Astrocyte of the hippocampus (primary cell): ENCODE measurements around the gene ZNF423.
"Not testable (repeated sequence)": the region's sequence is repeated elsewhere in the genome, so short reads cannot be mapped to it uniquely, and the experiment has no call there.

Experiments used
- DNase-seq: peaks from one replicate; pipeline ENCODE4 v3.0.0; 2011; ENCODE audit warnings: low read depth, low spot score

Gene ZNF423

DNA sequence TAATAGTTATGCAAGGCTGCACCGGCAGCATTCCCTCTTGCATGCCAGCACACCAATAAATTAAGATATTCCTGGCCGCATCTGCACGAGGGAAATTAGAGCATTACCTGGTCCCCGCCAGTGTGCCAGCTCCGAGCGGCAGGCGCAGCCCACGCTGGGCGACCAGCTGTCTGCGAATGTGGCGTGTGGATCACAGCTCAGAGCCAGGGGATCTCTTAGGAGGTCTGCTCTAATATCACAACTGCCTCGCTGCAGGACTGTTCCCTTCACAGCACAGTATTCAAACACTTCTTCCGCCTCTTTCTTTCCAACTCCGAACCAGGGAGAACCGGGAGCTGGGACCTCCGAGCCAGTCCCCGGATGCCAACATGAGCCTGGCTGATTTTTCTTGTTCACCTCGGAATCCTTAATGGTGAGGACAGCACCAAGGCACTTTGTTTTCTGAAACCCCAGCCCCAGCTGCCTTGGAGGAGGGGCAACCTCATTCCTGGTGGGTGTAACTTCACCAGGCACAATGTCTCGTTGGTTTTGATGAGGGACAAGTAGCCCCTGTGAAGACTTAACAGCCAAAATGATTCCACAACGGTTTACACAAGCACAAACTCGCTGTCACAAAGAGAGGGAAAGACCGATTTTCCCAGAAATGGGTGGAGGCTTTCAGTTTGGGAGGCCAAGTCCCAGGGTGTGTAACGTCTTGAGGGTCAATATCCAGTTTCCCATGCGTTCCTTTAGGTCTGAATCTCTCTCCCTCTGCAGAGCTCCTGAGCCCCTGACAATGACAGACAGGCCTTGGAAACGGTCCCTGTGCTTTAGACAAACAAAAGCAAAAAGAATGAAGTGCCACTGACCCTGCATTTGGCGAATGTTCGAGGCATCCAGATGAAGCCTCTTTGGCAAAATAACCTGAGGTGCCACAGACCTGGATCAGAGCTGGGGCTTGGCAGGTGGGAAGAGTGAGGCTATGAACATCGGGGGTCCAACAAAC, 269.2 kb downstream of the ZNF423 start:
- no peak for DNase-seq

DNA sequence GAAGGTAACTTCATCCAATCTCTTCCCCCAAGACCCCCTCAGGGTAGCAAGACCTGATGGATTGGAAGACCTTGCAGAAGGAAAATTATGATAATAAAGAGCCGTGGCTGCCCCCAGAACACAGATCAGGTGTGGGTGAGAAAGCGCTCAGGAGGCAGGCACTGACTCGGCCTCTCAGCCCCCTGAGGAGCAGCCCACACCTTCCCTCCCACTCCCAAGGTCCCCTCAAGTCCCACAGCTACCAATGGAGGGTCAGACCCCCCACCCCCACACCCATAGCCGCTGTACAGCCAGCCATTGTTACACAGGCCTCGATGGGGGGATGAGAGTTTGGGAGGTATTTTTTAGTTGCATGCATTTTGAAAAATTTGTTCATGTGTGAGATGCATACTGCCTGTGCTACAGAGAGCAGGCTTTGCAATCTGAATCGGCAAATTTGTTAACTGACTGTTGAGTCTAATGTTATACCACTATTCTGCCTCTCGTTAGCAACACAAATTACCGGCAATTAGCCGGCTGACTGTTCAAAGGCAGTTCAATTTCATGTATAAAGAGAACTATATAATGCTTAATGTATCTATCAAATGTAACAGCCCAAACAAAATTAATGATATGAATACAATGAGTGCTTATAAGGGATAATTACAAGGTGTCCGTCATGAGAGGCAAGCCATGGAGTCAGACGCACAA, 270.6 kb downstream of the ZNF423 start:
- no peak for DNase-seq

DNA sequence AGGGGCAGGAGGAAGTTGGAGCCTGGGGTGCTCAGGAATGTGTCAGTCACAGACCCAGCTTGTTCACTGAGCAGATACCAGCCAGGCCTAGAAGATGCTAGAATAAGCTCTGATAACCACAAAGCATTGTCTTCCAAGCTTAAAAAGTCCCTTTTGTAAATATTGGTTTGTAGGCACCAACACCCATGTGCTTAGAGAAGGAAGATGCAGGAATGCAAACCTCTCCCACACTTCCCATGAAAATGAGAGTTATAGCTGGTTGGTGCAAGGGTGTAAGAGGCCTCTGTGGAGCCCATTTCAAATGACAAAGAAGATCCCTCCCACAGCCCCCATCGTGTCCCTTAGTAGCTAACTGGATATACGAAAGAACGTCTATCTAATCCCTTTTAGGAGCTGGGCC, 272.0 kb downstream of the ZNF423 start:
- DNase-seq, result no peak

DNA sequence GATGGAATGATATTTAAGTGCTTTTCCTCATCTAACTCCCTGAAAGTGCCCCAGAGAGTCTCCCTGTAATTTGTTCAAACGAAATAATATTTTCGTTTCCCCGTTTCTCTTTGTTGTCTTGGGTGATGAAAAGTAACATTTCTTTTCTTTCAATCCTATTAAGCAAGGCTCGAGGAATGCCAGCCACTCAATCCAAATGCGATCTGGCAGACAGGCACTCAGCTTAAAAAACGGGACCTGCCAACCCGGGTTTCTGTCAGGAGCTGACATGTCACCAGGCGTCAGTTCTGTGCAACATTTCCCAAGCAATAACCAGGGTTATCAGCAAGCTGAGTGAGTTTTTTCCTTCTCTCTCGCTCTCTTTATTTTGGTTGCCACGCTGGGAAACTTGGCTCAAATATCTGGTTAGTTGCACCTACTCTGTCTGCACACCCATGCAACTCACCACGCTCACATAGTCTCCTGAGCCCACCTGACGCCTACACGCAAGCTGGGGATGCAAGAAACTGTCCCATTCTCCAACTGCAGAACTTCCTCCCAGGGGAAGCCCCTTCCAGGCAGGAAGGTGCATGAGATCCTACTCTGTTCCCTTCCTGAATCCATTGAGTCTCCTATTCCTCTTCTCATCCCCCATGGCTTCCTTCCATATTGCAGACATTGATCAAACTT, 274.1 kb downstream of the ZNF423 start:
- DNase-seq, result peak; percentile 34

DNA sequence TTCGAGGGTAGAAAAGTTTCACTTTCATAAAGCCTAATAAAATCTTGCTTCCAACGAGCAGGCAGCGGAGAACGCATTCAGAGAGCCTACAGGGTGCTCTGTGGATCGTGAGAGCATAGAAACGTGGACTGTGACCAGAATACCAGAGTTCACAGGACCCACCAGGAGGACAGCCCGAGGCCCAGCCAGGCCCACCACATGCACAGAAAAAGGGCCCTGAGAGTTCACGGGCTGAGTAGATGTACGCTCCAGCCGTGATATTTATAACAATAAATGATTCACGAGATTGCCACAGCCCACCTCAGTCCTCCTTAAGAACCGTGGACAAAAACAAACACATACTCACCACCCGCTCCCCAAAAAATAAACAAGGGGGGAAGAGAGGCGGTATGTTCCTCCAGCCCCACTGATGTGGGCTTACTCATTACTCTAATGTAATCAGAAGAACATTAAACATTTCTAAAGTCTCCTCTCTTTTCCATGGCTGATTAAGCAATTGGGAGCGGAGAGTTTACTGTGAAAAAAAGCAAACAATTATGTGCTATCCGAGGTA, 275.1 kb downstream of the ZNF423 start:
- DNase-seq, result peak; percentile 38

DNA sequence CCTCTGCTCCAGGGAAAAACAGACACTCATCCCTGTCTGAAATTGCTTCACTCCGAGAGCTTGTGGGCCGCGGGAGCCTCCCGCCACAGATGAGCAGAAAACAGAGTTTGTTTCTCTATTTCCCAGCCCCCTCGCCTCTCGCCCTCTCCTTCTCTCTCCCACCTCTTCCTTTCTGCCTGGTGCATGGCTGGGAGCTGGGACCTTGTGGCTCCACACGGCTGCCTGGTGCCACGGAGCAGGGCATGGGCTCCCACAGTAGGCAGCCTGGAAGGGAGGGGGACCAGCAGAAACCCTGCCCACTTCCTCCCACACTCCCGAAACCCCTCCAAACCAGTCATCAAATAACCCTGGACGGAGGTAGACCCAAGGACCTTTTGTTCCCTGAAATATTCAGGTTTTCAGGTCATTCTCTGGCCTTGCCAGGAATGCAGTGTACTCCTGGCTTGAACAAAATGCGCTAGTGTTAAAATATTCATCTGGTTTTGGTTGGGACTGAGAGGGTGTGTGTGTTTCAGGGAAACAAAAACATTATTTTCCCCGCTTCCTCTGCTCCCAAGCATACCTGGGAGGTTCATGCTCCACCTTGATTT, 277.4 kb downstream of the ZNF423 start:
- peak; percentile 28 for DNase-seq

DNA sequence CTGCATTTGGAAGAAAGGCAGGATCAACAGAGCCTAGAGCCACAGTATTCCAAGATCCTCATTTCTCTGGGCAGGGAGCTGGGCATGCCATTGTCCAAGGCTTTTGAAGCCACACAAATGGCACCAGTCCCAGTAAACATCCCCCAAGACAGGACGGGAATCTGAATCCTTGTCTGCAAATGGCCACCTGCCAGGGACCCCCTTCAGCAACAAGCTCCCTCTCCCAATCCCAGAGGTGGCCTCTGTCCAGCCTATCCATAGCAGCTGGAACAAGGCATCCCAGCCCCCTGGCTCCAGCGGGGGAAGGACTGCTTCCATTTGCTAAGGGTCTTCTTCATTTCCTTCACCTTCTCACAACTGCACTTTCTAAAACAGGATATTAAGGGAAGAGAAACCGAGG, 277.9 kb downstream of the ZNF423 start:
- no peak for DNase-seq

DNA sequence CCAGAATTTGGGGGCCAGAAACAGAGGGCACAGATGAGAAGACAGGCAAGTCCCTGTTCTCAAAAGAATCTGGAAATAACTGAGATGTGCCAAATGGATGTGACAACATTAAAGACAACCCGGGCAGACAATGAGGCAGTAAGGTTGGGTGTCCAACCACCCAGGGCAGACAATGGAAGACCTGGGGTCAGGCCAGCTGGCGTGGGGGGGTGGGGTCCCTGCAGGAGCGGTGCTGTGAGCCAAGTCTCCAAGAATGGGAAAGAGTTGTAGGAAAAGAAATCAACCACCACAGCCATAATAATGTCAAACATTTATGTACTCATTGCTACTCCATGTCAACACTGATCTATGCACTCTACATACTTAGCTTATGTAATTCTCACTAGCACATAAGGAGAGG, 279.0 kb downstream of the ZNF423 start:
- DNase-seq, result no peak

DNA sequence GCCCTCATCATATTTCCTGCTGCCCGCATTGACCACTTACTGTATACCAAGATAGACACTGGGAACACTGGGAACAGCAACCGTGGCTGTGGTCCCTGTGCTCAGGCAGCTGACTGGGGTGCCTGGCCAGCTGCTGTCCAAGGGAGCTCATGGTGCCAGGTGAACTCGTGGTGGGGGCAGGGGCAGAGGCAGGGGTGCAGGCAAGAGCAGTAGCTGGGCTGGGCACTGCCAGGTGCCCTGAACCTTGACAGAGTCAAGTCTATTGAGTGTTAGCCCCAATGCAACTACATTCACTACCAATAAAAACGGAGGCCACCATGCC, 279.8 kb downstream of the ZNF423 start:
- DNase-seq, result no peak

DNA sequence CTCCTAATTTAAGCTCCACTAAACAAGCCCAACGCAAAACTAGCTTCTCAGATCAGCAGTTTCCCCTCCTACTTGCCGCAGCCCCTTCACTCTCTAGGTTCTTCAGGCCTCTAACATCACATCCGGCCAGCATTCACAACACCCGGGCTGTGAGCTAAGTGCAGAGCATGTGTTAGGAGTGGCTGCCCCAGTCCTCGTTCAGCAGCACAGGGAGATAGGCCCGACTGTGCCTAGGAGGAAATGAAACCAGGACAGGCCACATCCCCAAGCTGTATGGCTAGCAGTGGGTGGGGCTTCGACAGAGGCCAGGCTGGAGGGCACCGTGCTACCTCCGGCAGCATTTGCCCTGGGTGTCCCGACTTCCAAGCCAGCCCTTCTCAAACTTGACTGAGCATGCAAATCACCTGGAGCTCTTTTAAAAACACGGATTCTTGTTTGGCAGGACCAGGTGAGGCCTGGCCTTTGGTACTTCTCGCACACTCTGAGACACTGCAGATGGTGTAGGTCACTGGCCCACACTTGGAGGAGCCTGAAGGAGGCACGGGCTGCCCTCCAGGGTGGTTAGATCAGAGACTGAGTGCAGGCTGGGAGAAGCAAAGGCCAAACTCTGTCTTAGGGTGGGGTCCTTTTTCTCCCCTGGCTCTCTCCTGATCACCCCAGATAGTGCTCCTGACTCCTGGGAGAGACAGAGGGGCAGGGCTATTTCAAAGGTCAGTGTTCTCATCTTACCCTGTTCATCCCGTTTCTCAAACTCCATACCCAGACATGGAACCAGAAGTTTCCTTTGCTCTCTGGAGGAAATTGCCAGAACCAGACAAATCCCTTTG, 280.4 kb downstream of the ZNF423 start:
- DNase-seq, result no peak

DNA sequence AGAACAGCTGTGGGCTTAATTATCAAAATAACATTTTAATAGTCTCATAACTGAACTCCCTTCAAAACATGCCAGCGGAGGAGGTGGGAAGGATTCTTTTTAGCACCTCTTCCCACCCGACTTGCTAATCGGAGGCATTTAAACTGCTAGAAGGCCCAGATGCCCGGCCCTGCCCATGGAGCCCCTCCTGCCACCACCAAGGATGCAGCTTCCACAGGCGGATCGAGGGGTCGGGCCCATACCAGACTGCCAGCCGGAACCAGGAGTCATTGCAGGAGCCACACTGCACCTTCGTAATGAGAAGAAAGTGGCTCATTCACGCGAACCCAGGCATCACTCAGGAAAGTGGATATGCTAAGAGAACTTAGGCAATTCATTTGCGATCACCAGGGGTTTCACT, 281.1 kb downstream of the ZNF423 start:
- no peak for DNase-seq

DNA sequence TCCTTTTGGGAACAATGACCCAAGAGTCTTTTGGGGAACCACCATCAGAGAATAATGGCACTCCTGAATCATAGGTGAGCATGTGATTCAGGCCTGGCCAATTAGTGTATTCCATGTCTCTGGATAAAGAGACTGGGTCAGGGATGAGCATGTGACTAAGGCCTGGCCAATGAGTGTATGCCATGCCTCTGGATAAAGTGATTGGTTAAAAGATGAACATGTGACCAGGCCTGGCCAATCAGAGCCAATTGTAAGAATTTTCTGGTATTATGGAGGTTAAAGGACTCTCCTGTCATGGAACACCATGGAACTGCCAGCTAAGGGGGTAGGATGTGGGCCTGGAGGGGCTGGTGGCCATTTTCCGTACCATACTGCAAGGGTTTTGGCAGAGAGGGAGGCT, 288.0 kb downstream of the ZNF423 start:
- DNase-seq, result no peak

DNA sequence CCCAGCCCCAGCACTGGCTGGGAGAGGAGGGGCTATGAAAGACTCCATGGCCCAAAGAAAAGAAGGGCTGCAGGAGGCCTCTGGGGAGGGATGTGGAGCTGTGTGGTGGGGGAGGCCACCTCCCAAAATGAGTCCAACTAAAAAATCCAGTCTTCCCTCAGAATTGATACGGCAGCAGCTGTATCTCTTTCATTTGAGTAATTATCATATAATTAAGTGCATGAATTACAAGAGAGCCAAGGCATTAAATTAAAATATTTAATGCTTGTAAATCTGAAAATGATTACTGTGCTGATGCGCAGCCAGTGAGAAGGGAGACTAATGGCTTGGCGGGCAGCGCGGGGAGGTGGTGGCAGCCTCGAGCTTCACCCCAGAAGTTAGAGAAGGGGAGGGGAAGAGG, 289.5 kb downstream of the ZNF423 start:
- no peak for DNase-seq

DNA sequence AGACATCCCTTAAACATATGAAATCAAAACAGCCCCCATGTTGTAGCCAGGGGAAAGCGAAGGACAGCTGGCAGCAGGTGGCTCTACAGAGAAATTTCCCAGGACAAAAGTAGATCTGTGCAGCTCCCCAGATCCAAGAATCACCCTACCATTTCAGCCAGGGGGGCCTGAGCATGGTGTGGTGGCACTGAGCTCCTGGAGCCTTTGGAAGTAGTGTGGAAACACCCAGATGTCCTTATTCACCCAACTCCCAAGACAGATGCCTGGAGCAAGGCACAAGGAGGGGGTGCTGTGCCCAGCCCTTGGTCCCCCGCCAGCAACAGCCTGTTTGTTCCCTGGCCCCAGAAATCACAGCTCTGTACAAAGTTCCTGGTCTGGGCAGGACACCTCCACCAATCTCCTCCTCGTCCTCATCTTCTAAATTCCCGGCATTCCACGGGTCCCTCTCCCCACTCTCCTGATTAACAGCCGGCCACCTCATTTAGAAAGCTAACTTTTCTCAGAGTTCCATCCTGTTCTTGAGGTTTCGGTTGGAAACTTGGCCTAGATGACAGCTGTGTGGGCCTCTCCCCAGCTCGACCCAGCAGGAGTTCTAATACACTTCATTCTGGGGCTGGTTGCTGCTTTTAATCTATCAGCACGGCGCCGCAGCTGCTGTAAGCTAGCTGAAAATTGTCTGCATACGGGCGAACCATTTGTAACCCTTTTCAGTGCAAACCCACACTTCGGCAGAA, 291.2 kb downstream of the ZNF423 start:
- DNase-seq, result peak; percentile 27

DNA sequence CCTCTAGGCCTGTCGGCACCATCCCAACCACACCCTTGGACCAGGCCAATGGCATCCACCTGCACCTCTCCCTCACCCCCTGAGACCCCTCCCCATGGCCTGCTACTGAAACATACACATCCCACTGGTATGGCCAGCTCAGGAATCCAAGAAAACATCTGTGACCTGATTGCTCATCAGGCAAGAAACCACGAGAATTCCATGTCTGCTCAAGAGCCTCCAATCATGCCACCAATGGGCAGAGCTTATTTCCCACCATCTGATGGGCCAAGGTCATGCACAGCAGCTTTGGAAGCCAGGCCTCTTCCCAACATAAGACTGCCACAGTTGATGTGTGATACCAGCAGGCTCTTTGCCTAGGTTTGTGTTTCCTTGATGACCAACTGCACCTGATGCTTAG, 292.2 kb downstream of the ZNF423 start:
- peak; percentile 58 for DNase-seq

DNA sequence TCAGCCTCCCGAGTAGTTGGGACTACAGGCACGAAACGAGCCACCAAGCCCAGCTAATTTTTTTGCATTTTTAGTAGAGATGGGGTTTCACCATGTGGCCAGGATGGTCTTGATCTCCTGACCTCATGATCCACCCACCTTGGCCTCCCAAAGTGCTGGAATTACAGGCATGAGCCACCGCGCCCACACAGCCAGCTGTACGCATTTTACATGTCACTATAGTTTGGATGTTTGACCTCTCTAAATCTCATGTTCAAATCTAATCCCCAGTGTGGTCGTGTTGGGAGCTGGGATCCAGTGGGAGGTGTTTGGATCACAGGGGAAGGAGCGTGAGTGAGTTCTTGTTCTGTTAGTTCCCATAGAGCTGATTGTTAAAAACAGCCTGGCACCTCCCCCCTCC, 293.0 kb downstream of the ZNF423 start:
- not testable (repeated sequence) for DNase-seq

DNA sequence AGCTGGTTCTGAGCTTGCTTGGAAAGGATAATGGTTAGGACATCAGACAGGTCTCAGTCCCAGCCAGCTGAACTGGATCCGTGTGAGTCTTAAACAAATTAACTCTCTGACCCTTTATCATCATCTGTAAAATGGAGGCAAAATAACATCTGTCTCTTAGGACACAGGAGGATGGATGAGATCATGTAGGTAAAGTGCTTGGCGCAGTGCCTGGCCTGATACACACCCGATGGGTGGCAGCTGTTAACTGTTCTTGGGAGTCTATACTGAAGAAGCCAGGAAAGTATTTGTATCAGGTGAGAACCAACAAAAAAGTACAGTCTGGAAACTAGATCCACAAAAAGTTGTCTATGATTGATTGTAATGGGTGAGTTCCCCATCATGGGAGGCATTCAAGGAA, 293.7 kb downstream of the ZNF423 start:
- no peak for DNase-seq

DNA sequence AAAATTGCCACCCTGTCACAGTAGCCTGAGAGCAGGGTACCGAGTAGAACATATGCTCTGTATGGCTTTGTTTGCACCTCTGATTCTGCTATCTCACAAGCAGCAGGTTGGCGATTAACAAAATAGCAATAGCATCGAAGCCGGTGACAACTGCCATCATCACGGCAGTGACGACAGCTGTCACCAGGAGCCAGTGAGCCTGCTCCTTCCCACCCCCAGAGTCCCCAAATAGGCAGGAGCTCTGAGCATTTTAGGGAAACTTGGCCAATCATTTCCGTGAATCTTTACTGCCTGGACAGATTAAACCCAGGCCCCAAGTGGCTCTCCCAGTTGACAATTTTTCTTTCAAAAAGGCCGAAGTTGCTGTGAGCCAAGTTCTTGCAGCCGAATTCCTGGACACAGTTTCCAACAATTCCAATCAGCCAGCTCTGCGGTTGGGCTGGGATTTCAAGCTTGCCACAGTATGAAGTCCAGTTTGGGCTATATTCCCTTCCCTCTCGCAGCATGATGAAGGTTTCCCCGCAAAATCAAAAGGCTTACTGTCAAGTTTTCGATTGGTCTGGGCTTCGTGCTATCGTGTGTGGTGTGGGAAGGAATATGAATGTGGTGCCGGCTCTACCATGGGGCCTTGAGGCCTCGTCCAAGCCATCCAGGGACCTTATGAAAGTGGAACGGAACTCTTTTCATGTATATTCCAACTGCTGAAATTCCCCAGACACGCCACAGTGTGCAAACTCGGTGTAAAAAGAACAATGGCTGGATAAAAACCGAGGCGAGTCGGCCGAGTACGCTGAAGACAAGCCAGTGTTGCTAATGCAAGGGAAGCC, 295.7 kb downstream of the ZNF423 start:
- peak; percentile 89 for DNase-seq

DNA sequence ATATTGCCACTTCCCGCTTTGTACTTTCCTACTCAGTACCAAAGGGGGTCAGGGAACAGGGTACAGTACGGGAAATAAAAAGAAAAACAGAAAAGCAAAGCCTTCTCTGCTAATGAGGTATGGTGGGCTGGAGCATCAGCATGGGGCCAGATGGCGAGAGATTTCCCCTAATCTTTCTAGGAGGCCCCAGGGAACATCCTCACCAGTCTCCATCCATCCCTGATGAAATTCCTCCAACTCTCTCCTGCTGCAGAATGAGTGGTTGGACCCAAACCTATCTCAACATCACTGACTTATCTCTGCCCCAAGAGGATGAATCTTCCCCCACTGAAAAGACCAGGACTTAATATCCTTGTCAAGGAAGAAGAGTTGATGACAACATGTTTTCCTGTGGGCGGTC, 296.7 kb downstream of the ZNF423 start:
- DNase-seq, result no peak
